OCI-LY1 (cell line): ENCODE measurements around the gene RASAL2.

Experiments
- H2AFZ ChIP-seq: fragments of 200-600 bp; sonication (generic), shearing (Covaris generic); 2 replicates; pipeline ENCODE4 v1.6.0; 2014; ENCODE audit warnings: antibody characterized with exemption, mild to moderate bottlenecking, low read length
- H3F3A ChIP-seq: fragments of 200-600 bp; sonication (generic), shearing (Covaris generic); 2 replicates; pipeline ENCODE4 v1.6.0; 2014; ENCODE audit warnings: mild to moderate bottlenecking, antibody characterized with exemption, low read length, moderate library complexity; ENCODE audit not compliant: insufficient read depth
- H3K27ac ChIP-seq: fragments of 200-600 bp; sonication (generic); 2 replicates; pipeline ENCODE4 v1.5.1; 2014; ENCODE audit warnings: low read length, mixed run types, mild to moderate bottlenecking, low read depth; ENCODE audit not compliant: poor library complexity, severe bottlenecking
- H3K27me3 ChIP-seq: fragments of 200-600 bp; sonication (generic); 2 replicates; pipeline ENCODE4 v1.6.0; 2014; ENCODE audit warnings: antibody characterized with exemption, mild to moderate bottlenecking, low read length, moderate library complexity; ENCODE audit not compliant: insufficient read depth
- H3K36me3 ChIP-seq: fragments of 200-600 bp; sonication (generic); 2 replicates; pipeline ENCODE4 v1.6.1; 2014; ENCODE audit warnings: mild to moderate bottlenecking, antibody characterized with exemption, low read length, moderate library complexity, mixed read lengths; ENCODE audit not compliant: insufficient read depth
- H3K4me1 ChIP-seq: fragments of 200-600 bp; sonication (generic); 2 replicates; pipeline ENCODE4 v1.5.1; 2014; ENCODE audit warnings: mild to moderate bottlenecking, low read length, moderate library complexity; ENCODE audit not compliant: insufficient read depth, severe bottlenecking
- H3K4me2 ChIP-seq: fragments of 200-600 bp; sonication (generic), shearing (Covaris generic); 2 replicates; pipeline ENCODE4 v1.6.1; 2014; ENCODE audit warnings: low read length
- H3K4me3 ChIP-seq: fragments of 200-600 bp; sonication (generic); 2 replicates; pipeline ENCODE4 v1.5.1; 2014; ENCODE audit warnings: low read length, low read depth, mild to moderate bottlenecking, mixed read lengths; ENCODE audit not compliant: poor library complexity, severe bottlenecking
- H3K79me2 ChIP-seq: fragments of 200-600 bp; shearing (Covaris generic); 2 replicates; pipeline ENCODE4 v1.6.1; 2016; ENCODE audit warnings: mixed run types, low read length, mixed read lengths; ENCODE audit not compliant: insufficient read depth
- H3K9ac ChIP-seq: fragments of 200-600 bp; sonication (generic), shearing (Covaris generic); 2 replicates; pipeline ENCODE4 v1.6.1; 2014; ENCODE audit warnings: mild to moderate bottlenecking, low read length, mixed read lengths
- H3K9me2 ChIP-seq: fragments of 200-600 bp; sonication (generic), shearing (Covaris generic); 2 replicates; pipeline ENCODE4 v1.6.1; 2014; ENCODE audit warnings: low read depth, mild to moderate bottlenecking, low read length, mixed read lengths
- H3K9me3 ChIP-seq: fragments of 200-600 bp; shearing (Covaris generic); 2 replicates; pipeline ENCODE4 v1.6.1; 2014; ENCODE audit warnings: low read length, mixed read lengths
- H4K20me1 ChIP-seq: fragments of 200-600 bp; sonication (generic), shearing (Covaris generic); 2 replicates; pipeline ENCODE4 v1.6.0; 2016; ENCODE audit warnings: mild to moderate bottlenecking, low read length; ENCODE audit not compliant: insufficient read depth
- EZH2 ChIP-seq: fragments of 200-600 bp; sonication (generic), shearing (Covaris generic); IDR thresholded peaks from 2 replicates; pipeline ENCODE4 v1.8.0; 2017; ENCODE audit warnings: borderline replicate concordance, mixed run types, mild to moderate bottlenecking, antibody characterized with exemption, low read length, moderate library complexity, mixed read lengths
- TF ChIP-seq, protein P1 (sequence below): fragments of 200-600 bp; sonication (generic), shearing (Covaris generic); IDR thresholded peaks from 2 replicates; pipeline ENCODE4 v1.5.1; 2017; ENCODE audit warnings: mild to moderate bottlenecking, antibody characterized with exemption, low read length, moderate library complexity, mixed read lengths

RASAL2 gene

GRCh38 chr1:178353524-178353923 is 259.6 kb downstream of the RASAL2 start:
- H3K4me1 ChIP-seq, result no peaks in the 10 kb centered on the region
- H3K4me2 ChIP-seq, result no peak overlapping the region

DNA sequence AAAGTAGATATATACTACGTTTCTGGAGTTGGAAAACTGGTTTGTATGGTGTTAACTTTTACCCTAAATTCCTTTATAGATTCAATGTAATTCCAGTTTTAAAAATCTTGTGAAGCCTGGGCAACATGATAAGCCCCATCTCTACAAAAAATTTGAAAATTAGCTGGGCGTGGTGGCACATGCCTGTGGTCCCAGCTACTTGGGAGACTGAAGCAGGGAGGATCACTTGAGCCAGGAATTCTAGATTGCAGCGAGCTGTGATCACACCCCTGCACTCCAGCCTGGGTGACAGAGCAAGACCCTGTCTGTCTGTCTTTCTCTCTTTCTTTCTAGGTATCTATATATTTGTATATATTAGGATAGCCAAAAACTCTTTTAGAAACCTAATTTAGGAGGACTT is 260.9 kb downstream of the RASAL2 start:
- Histone ChIP-seq H3K4me1 (no peaks in the 10 kb centered on the region), H3K4me3 (no peak overlapping the region), H3K79me2 (no peaks in the 10 kb centered on the region), H3K27me3 (no peaks in the 10 kb centered on the region), H2AFZ (no peak overlapping the region), H3K9me2 (no peaks in the 10 kb centered on the region), H3K9me3 (no peaks in the 10 kb centered on the region), H3K27ac (no peak overlapping the region), H3F3A (no peaks in the 10 kb centered on the region), H3K4me2 (no peak overlapping the region), H3K36me3 (no peaks in the 10 kb centered on the region), H3K9ac (no peak overlapping the region), H4K20me1 (no peaks in the 10 kb centered on the region)
- no peak for TF ChIP-seq EZH2
- TF ChIP-seq, protein P1, sequence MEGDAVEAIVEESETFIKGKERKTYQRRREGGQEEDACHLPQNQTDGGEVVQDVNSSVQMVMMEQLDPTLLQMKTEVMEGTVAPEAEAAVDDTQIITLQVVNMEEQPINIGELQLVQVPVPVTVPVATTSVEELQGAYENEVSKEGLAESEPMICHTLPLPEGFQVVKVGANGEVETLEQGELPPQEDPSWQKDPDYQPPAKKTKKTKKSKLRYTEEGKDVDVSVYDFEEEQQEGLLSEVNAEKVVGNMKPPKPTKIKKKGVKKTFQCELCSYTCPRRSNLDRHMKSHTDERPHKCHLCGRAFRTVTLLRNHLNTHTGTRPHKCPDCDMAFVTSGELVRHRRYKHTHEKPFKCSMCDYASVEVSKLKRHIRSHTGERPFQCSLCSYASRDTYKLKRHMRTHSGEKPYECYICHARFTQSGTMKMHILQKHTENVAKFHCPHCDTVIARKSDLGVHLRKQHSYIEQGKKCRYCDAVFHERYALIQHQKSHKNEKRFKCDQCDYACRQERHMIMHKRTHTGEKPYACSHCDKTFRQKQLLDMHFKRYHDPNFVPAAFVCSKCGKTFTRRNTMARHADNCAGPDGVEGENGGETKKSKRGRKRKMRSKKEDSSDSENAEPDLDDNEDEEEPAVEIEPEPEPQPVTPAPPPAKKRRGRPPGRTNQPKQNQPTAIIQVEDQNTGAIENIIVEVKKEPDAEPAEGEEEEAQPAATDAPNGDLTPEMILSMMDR, result no peak

More at GRCh38 chr1:178353524-178353923, 259.6 kb downstream of the RASAL2 start:
- no peaks in the 10 kb centered on the region for H3K79me2 ChIP-seq
- H2AFZ ChIP-seq, result no peak overlapping the region
- H3K4me3 ChIP-seq, result no peak overlapping the region
- no peaks in the 10 kb centered on the region for H4K20me1 ChIP-seq
- no peak overlapping the region for H3K9ac ChIP-seq
- H3K9me2 ChIP-seq, result no peaks in the 10 kb centered on the region
- no peaks in the 10 kb centered on the region for H3K27me3 ChIP-seq
- H3K27ac ChIP-seq, result no peak overlapping the region
- TF ChIP-seq, protein P1, result no peak
- no peak for TF ChIP-seq EZH2
- no peaks in the 10 kb centered on the region for H3K9me3 ChIP-seq
- H3K36me3 ChIP-seq, result no peaks in the 10 kb centered on the region
- H3F3A ChIP-seq, result no peaks in the 10 kb centered on the region

GRCh38 chr1:178356299-178356698 is 262.4 kb downstream of the RASAL2 start:
- no peak overlapping the region for H3K9ac ChIP-seq
- no peak overlapping the region for H3K4me2 ChIP-seq
- H3F3A ChIP-seq, result no peaks in the 10 kb centered on the region
- H4K20me1 ChIP-seq, result no peaks in the 10 kb centered on the region
- no peak overlapping the region for H3K27ac ChIP-seq
- H3K36me3 ChIP-seq, result no peaks in the 10 kb centered on the region
- no peaks in the 10 kb centered on the region for H3K27me3 ChIP-seq
- H3K4me3 ChIP-seq, result no peak overlapping the region
- H3K9me3 ChIP-seq, result no peaks in the 10 kb centered on the region
- no peaks in the 10 kb centered on the region for H3K9me2 ChIP-seq
- no peaks in the 10 kb centered on the region for H3K4me1 ChIP-seq
- TF ChIP-seq EZH2, result no peak
- TF ChIP-seq, protein P1, result no peak
- no peak overlapping the region for H2AFZ ChIP-seq
- no peaks in the 10 kb centered on the region for H3K79me2 ChIP-seq
